Measurements from ENCODE around the gene FLYWCH1. TPM values are rescaled to one million over a fixed set of nuclear protein-coding genes. Genes with fewer than 3 reads are reported as not detected.
A peak's percentile ranks its signal among the peaks of the same experiment; 100 is the strongest.

FLYWCH1 gene
- total and polyA plus RNA-seq, 2 donors (not counting 3 experiments of a cell fraction or from before 2014, with no cell fraction given): 32.0 to 51.2 TPM

DNA sequence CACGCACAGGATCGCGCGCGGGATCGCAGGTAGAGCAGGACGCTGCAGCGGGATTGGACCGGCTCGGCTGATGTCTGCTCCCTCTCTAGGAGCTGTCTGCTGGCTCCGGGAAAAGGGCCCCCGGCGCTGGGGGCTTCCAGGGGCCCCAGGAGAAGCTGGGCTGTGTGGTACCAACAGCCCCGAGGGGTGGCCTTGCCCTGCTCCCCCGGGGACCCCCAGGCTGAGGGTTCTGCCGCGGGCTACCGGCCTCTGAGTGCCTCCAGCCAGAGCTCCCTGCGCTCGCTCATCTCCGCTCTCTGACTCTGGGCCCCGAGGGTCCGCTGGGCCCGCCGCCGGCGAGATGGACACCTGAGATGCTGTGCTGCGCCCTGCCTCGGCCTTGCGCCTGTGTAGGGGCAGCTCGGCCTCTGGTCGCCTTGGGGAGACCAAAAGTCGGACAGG, 56.0 kb downstream of the FLYWCH1 start:
- CTCF ChIA-PET: interaction anchor here (0.7 kb wide), 1 partner anchor 40 kb away, joined by 3 read pairs; no protein-coding TSS in a partner anchor
- FAIRE-seq: no peak
- Histone ChIP-seq H3K9me3 (replicated peaks; ENCODE audit: control insufficient read depth, insufficient read depth, low read length) (no peaks in the 10 kb centered on the region), H4K20me1 (replicated peaks; ENCODE audit: control insufficient read depth, extremely low read depth, insufficient read depth, low read length) (no peaks in the 10 kb centered on the region), H3K4me2 (ENCODE audit: insufficient read depth, low read length) (no peak overlapping the region), H3K4me1 (ENCODE audit: control insufficient read depth, extremely low read depth, insufficient read depth, low read length) (peaks cover 16% of the 10 kb centered on the region), H3K36me3 (ENCODE audit: control insufficient read depth in 2 of 2, extremely low read depth in 1 of 2, insufficient read depth in 2 of 2, low read length in 2 of 2) (no peaks in the 10 kb centered on the region), H3K79me2 (ENCODE audit: control insufficient read depth, insufficient read depth, low read length) (peaks cover 12% of the 10 kb centered on the region), H3K9ac (replicated peaks; ENCODE audit: extremely low read depth, insufficient read depth, low read length) (no peak overlapping the region), H3K9me1 (replicated peaks; ENCODE audit: control insufficient read depth, extremely low read depth, insufficient read depth, low read length) (no peaks in the 10 kb centered on the region), H3K27me3 (ENCODE audit: control insufficient read depth in 2 of 2, insufficient read depth in 2 of 2, low read length in 2 of 2) (peaks cover 25 to 48% of the 10 kb centered on the region in 2 experiments), H2AFZ (ENCODE audit: low read depth, low read length) (no peak overlapping the region), H3K27ac (ENCODE audit: insufficient read depth, low read depth, low read length) (no peak overlapping the region), H3K4me3 (replicated peaks in 1 of 3; ENCODE audit: insufficient read depth in 1 of 3, low read depth in 1 of 3, low read length in 3 of 3) (no peak overlapping the region)
- dilution Hi-C loops (cut with MboI; ENCODE audit: extremely low pct_ligation_motif_present, low sequenced_read_pairs) (no loop called here), intact Hi-C loops (cut with micrococcal nuclease) (no loop called here)
- DNase-seq (ENCODE audit: low read depth, low spot score): no peak
- no TSS peak for BruUV-seq (replicated peaks)
- POLR2A ChIA-PET: no interaction called here
- TF ChIP-seq EZH2 (IDR thresholded peaks at IDR 0.05; ENCODE audit: borderline replicate concordance, low read depth, low read length, severe bottlenecking) (peak; percentile 6), POLR2AphosphoS5 (IDR thresholded peaks at IDR 0.05; ENCODE audit: insufficient read depth, low read depth, low read length) (no peak)

DNA sequence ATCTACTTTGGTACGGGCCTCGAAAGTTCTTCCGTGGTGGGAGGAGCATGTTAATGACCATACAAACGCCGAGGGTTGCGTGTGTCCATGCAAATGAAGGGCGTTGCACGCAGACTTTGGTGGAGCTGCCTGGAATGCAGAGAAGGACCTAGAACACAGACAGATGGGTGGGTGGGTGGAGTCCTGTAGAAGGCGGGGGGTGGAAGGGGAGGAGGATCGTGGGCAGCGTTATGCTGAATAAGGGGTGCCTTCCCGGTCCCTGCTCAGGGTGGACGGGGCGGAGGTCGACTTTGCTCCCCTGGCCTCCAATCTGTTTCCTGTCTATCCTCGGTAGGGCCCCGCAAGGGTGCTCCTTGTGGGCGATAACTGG, 56.6 kb downstream of the FLYWCH1 start:
- Histone ChIP-seq H3K9me1 (replicated peaks; ENCODE audit: control insufficient read depth, extremely low read depth, insufficient read depth, low read length) (no peaks in the 10 kb centered on the region), H3K79me2 (ENCODE audit: control insufficient read depth, insufficient read depth, low read length) (peaks cover 12% of the 10 kb centered on the region), H4K20me1 (replicated peaks; ENCODE audit: control insufficient read depth, extremely low read depth, insufficient read depth, low read length) (no peaks in the 10 kb centered on the region), H2AFZ (ENCODE audit: low read depth, low read length) (no peak overlapping the region), H3K36me3 (ENCODE audit: control insufficient read depth in 2 of 2, extremely low read depth in 1 of 2, insufficient read depth in 2 of 2, low read length in 2 of 2) (no peaks in the 10 kb centered on the region), H3K4me1 (ENCODE audit: control insufficient read depth, extremely low read depth, insufficient read depth, low read length) (peaks cover 16% of the 10 kb centered on the region), H3K27ac (ENCODE audit: insufficient read depth, low read depth, low read length) (no peak overlapping the region), H3K9me3 (replicated peaks; ENCODE audit: control insufficient read depth, insufficient read depth, low read length) (no peaks in the 10 kb centered on the region), H3K4me2 (ENCODE audit: insufficient read depth, low read length) (no peak overlapping the region), H3K27me3 (ENCODE audit: control insufficient read depth in 2 of 2, insufficient read depth in 2 of 2, low read length in 2 of 2) (peaks cover 22 to 44% of the 10 kb centered on the region in 2 experiments), H3K9ac (replicated peaks; ENCODE audit: extremely low read depth, insufficient read depth, low read length) (no peak overlapping the region), H3K4me3 (replicated peaks in 1 of 3; ENCODE audit: insufficient read depth in 1 of 3, low read depth in 1 of 3, low read length in 3 of 3) (no peak overlapping the region)
- dilution Hi-C loops (cut with MboI; ENCODE audit: extremely low pct_ligation_motif_present, low sequenced_read_pairs): no loop called here
- no peak for FAIRE-seq
- intact Hi-C loops (cut with micrococcal nuclease): no loop called here
- TF ChIP-seq MAX (IDR thresholded peaks at IDR 0.05; ENCODE audit: insufficient read depth, insufficient read length) (no peak), POLR2A (IDR thresholded peaks at IDR 0.05; ENCODE audit: low read depth, low read length) (no peak), EZH2 (IDR thresholded peaks at IDR 0.05; ENCODE audit: borderline replicate concordance, low read depth, low read length, severe bottlenecking) (no peak), FOS (IDR thresholded peaks at IDR 0.05; ENCODE audit: borderline replicate concordance, insufficient read depth, low read length) (no peak), MYC (IDR thresholded peaks at IDR 0.05; ENCODE audit: low read depth, low read length) (no peak), POLR2AphosphoS5 (IDR thresholded peaks at IDR 0.05; ENCODE audit: insufficient read depth, low read depth, low read length) (no peak), JUN (IDR thresholded peaks at IDR 0.05; ENCODE audit: borderline replicate concordance, insufficient read depth, insufficient read length, low read depth) (no peak), GATA2 (IDR thresholded peaks at IDR 0.05; ENCODE audit: insufficient read depth, insufficient read length, low read depth, low read length) (no peak)
- TF ChIP-seq, protein P1, sequence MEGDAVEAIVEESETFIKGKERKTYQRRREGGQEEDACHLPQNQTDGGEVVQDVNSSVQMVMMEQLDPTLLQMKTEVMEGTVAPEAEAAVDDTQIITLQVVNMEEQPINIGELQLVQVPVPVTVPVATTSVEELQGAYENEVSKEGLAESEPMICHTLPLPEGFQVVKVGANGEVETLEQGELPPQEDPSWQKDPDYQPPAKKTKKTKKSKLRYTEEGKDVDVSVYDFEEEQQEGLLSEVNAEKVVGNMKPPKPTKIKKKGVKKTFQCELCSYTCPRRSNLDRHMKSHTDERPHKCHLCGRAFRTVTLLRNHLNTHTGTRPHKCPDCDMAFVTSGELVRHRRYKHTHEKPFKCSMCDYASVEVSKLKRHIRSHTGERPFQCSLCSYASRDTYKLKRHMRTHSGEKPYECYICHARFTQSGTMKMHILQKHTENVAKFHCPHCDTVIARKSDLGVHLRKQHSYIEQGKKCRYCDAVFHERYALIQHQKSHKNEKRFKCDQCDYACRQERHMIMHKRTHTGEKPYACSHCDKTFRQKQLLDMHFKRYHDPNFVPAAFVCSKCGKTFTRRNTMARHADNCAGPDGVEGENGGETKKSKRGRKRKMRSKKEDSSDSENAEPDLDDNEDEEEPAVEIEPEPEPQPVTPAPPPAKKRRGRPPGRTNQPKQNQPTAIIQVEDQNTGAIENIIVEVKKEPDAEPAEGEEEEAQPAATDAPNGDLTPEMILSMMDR (IDR thresholded peaks at IDR 0.05; ENCODE audit: extremely low read depth in 1 of 2, insufficient read depth in 1 of 2, low read depth in 1 of 2, low read length in 2 of 2): no peak
- DNase-seq (ENCODE audit: low read depth, low spot score): no peak
- no TSS peak for BruUV-seq (replicated peaks)
- ChIA-PET POLR2A (no interaction called here), CTCF (no interaction called here)

All from endothelial cell of umbilical vein (primary cell).